ENCODE measurements around the gene SEMA3C.

GRCh38 chr7:80791509-80791929 is 127.3 kb downstream of the SEMA3C start:
- TF ChIP-seq CTCF (IDR thresholded peaks at IDR 0.05; ENCODE audit: low read depth, low read length, poor library complexity, severe bottlenecking) (no peak), EZH2phosphoT487 (IDR thresholded peaks at IDR 0.05; ENCODE audit: borderline replicate concordance, low read length) (no peak)

Measured in DOHH2 (cell line).